NCI-H2196 treated with DMSO at 0.1 percent for 48 hours (cell line): ENCODE results near the gene NUBPL.
"Not testable (repeated sequence)": the region's sequence is repeated elsewhere in the genome, so short reads cannot be mapped to it uniquely, and the experiment has no call there.

Experiments
- DNase-seq: peaks from one replicate; lab custom pipeline; 2025; ENCODE audit not compliant: unreplicated experiment; lab: John Stamatoyannopoulos, UW

The NUBPL gene

DNA sequence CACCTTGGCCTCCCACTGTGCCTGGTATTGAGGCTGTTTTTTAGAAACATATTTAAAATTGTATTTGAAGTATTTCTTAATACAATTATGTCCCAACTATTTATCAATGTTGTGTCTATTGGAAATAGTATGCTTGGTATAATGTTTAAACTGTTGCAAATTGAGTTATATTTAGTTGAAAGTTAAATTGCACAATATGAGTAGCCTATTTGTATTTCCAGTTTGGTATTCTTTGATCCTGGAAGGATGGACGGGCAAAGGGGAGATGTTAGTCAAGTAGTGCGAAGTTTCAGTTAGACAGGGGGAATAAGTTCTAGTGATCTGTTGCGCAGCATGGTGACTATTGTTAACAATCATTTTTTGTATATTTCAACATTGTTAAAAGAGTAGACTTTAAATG, 111.5 kb downstream of the NUBPL start:
- no peak for DNase-seq

DNA sequence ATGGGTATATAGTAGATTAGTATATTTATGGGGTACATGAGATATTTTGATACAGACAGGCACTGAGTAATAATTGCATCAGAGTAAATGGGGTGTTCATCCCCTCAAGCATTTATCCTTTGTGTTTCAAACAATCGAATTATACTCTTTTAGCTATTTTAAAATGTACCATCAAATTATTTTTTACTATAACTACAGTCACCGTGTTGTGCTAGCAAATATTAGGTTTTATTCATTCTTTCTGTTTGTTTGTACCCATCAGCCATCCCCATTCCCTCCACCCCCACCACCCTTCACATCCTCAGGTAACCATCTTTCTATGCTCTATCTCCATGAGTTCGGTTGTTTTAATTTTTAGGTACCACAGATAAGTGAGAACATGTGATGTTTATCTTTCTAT, 115.8 kb downstream of the NUBPL start:
- no peak for DNase-seq

DNA sequence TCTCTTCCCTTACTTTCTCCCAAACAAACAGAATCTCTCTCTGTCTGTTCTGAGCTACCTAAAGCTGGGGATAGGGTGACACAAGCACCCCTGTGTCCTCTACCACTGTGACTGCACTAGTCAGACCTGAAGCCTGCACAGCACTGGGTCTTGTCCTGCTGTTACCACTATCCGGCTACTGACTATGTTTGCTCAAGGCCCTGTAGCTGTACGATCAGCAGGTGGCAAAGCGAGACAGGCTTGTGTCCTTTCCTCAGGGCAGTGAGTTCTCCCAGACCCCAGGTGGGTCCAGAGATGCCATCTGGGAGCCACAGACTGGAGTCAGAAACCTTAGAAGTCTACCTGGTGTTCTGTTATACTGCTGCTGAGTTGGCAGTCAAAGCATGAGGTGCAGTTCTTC, 116.4 kb downstream of the NUBPL start:
- no peak for DNase-seq

DNA sequence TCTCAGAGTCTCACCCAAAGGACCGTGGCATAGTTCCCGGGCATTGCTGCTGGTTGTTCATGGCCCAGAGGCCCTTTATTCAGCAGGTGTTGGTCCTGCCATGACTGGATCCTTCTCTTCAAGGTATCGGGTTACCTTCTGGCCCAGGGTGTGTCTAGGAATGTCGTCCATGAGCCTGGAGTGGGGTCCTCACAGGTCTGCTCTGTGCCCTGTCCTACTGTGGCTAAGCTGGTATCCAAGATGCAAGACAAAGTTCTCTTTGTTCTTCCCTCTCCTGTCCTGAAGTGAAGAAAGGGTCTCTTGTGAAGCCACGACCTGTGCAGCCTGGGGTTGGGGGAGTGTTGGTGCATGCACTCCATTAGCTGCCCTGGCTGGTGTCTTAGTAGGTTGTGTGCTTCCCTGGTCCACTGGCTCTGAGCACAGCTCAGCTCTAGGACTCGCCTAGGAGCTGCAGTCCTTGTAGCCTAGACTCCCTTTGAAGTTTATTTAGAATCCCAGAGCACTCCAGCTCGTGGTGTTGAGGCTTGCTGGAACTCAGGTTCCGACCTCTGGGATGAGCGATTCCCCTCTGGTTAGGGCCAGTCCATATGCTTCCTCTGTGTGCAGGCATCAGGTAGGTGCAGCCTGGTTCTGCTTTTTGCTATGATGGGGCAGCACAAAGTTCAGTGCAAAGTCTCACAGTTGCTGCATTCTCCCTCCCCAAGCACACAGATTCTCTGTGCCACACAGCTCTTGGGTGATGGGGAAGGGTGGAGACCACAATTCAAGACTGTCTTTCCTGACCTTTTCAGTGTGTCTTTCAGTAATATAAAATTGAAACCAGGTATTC, 117.4 kb downstream of the NUBPL start:
- DNase-seq: no peak

DNA sequence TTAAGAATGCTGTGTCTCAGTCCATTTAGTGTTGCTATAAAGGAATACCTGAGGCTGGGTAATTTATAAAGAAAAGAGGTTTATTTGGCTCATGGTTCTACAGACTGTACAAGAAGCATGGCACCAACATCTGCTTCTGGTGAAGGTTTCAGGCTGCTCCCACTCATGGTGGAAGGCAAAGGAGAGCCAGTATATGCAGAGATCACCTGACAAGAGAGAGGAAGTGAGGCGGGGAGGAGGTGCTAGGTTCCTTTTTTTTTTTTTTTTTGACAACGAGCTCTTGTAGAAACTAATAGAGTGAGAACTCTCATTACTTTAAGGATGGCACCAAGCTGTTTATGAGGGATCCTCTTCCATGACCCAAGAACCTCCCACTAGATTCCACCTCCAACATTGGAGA, 121.6 kb downstream of the NUBPL start:
- no peak for DNase-seq

DNA sequence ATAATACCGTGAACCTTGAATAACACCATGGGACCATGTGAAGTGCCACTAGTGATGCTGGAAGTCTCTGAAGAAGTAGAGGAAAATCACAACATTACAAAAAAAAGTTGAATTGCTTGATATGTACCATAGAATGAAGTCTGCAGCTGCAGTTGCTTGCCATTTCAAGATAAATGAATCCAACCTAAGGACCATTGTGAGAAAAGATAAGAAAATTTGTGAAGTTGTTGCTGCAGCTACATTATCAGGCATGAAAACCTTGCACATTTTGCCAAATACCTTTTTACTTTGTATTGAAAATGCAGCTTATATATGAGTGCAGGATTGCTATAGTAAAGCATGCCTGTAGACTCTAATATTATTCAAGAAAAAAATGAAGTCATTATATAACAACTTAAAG, 126.5 kb downstream of the NUBPL start:
- no peak for DNase-seq

DNA sequence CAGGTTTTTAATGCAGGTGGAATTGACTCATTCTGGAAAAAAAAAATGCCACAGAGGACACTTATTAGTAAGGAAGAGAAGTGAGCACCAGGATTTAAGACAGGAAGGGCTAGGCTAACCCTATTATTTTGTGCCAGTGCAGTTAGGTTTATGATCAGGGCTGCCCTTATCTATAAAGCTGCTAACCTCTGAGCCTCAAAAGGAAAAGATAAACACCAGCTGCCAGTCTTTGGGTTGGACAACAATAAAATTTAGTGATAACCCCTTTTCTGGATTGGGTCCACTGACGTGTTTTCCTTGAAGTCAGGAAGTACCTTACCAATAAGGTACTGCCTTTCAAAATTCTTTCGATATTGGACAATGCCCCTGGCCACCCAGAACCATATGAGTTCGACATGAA, 128.9 kb downstream of the NUBPL start:
- no peak for DNase-seq

DNA sequence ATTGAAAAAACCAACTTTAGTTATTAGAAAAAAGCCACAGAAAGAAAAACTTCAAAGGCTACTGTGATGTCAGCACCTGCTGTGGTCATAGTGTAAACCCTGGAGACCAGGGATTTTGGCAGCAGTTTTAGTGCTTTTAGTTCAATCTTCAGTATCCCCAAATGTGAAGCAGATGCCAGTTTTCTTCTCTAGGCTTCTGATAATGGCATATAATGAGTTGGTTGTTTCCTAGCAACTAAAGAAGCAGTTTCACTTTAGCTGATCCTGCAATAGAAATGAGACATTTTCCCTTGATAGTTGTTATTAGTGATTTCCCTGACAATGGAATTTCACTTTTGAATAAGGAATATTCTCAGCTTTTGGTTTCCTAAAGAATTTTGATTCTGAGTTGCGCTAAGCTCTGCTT, 131.2 kb downstream of the NUBPL start:
- no peak for DNase-seq

DNA sequence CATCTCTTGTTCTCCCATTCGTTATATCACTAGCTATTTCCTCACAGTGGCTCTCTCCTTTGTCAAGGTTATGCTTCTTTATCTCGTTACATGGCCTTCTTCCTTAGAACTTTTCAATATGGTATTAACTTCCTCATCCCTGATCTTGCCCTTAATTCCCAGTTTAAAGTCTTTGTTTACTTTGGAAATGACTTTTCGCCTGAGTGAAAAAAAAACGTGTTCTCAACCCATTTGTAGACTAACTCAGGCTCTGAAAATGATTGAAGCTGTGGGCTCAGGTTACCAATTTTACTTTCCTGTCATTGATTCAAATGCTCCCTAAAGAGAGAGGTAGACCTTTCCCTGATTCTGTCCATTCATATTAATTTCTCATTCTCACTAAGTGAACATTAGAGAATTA, 135.2 kb downstream of the NUBPL start:
- no peak for DNase-seq

DNA sequence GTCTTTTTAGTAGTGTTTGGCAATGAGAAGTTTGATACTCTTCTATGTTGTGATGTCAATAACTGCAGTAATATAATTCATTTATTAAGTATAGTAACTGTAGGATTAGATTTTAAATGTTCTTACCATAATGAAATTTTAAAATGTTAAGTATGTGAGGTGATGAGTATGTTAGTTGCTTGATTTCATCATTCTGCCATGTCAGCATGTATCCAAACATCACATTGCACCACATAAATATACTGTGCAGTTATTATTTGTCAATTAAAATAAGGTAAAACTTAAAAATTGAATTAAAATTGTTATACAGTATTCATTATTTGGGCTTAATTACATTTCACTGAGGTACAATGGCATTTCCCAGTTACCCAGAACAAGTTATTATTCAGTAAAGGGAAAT, 138.6 kb downstream of the NUBPL start:
- no peak for DNase-seq

DNA sequence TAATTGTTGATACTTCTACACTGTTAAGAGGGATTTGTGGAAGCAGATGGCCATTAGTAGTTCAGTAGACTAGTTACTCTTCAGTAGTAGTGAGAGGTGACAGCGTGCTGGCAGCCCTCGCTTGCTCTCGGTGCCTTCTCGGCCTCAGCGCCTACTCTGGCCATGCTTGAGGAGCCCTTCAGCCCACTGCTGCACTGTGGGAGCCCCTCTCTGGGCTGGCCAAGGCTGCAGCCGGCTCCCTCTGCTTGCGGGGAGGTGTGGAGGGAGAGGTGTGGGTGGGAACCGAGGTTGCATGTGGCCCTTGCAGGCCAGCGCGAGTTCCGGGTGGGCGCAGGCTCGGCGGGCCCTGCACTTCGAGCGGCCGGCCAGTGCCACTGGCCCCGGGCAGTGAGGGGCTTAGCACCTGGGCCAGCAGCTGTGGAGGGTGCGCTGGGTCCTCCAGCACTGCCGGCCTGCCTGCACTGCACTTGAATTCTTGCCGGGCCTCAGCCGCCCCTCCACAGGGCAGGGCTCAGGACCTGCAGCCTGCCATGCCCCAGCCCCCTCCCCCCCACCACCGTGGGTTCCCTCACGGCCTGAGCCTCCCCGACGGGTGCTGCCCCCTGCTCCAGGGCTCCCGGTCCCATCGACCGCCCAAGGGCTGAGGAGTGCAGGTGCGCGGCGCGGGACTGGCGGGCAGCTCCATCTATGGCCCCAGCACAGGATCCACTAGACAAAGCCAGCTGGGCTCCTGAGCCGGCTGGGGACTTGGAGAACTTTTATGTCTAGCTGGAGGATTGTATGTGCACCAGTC, 139.3 kb downstream of the NUBPL start:
- no peak for DNase-seq

DNA sequence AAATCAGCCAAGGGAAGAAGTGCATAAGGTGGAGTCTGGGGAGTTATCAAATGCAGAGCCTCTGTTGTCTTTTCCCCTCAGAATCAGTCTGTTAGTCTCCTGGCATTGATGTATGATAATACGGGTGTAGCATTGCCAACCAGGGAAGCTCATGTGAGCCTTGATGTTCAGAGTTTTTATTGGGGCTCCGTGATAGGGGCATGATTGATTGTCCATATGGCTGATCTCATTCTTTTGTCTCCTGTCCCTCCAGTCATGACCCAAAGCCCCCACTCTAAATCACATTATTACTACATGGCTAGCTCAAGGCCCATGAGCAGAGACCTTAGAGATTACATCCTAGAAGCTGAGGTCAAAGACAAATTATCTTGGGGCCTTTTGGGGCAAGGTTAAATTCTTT, 140.9 kb downstream of the NUBPL start:
- no peak for DNase-seq

DNA sequence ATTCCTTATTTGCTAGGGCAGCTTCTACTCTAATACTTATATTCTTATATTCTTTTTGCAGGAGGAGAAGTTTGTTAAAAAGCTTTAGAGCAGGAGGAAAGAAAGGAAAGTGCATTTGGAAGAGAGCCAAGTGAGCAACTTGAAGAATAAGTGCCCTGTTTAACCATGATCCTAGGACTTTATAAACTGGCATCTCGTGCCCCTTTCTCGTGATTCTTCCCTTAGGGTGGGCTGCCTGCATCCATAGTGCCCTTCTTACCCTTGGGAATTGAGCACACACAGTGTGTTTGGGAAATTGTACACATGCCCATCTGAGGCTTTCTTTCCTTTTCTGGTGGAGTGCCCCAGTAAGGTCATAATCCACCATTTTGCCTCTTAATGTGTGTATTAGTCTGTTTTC, 141.9 kb downstream of the NUBPL start:
- DNase-seq: no peak

DNA sequence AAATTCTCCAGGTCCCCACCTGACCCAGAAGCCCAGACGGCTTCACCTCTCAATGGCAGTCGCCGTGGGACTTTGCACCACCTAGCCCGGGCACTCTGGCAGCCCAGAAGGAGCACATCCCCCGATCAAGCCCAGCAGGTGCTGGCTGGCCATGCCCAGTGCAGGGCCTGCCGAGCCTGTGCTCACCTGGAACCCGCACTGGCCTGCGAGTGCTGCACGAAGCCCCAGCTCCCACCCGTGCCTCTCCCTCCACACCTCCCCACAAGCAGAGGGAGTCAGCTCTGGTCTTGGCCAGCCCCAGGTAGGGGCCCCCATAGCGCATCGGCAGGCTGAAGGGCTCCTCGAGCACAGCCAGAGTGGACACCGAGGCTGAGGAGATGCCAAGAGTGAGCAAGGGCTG, 144.5 kb downstream of the NUBPL start:
- DNase-seq: no peak

DNA sequence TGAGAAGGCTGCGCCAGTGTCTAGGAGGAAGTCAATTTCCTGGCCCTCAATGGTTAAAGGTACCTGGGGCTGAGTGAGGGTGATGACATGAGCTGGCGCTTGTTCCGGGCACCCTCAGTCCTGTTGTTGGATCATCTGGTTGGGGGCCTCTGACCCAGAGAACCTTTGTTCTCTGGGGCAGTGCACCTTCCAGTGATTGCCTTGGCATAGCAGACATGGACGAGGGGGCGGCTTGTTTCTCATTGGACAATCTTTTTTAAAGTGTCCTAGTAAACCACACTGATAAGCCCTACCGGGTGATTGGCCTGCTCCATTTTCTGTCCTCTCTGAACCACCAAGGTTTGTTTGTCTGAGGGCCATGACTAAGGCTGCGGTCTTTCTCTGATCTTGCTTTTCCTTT, 147.5 kb downstream of the NUBPL start:
- not testable (repeated sequence) for DNase-seq

DNA sequence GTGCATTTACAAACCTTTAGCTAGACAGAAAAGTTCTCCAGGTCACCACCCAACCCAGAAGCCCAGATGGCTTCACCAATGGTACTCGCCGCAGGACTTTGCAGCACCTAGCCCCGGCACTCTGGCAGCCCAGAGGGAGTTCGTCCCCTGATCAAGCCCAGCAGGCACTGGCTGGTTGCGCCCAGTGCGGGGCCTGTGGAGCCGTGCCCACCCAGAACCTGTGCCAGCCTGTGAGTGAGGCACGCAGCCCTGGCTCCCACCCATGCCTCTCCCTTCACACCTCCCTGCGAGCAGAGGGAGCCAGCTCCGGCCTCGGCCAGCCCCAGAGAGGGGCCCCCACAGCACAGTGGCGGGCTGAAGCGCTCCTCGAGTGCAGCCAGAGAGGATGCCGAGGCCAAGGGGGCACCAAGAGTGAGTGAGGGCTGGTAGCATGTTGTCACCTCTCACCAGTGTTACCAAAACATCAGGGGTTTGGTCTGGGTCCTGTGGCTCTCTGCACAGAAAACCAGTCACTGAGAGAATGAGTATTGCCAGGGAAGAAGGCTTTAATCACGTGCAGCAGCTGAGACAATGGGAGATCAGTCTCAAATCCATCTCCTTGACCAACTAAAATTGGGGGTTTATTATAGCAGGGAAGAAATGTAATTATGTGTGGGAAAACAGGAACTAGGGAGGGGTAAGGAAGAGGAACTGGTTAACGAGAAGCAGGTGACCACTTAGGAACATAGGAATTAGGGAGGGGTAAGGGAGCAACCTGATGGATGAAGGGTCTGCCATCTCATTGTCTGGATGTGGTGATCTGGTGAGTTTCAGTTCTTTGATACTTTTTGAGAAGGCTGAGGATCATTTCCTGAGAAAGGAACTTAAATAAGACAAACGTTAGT, 151.3 kb downstream of the NUBPL start:
- no peak for DNase-seq

DNA sequence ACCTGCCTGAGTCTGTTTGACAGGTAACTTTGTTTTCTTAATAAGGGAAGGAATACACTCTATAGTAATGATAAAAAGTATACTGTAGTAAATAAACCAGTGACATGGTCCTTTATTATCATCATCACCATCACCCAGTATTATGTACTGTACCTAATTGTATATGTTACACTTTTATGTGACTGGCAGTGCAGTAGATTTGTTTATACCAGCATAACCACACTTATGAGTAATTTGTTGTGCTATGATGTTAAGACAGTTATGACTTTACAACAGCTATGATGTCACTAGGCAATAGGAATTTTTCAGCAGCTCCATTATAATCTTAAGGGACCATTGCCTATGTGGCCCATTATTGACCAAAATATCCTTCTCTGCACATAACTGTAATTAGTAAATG, 155.0 kb downstream of the NUBPL start:
- no peak for DNase-seq

DNA sequence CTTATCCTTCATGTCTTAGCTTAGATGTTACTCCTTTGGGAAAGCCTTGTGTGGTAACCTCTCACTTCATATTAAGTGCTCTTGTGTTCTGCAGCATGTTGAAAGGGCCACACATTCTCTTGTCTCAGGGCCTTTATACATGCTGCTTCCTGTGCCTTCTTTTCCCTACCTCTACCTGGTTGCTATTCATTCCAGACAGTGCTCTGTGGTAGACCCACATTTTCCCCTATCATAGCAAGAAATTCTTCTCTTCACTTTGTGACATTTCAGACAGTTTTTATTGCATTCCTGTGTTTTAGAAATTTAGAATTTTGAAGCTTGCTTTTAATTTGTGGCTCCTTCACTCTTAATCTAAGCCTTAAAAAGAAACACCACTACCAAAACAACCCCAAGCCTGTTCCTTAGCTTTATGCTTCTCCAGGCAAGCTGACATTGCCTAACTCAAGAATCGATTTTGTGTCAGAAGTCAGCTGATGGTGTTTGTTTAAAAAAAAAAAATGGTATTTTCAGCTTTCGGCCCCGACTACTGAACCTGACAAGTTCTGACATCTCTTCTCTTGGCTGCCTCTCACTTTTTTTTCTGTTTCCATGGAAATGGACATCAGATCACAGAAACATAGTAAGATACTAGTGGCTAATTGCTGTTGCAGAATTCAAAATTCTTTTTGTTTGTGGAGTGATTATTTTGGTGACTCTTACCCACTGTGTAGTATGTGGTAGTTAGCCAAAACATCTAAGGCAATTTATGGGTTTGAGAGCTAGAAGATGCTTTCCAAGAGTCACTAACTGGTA, 156.3 kb downstream of the NUBPL start:
- no peak for DNase-seq

DNA sequence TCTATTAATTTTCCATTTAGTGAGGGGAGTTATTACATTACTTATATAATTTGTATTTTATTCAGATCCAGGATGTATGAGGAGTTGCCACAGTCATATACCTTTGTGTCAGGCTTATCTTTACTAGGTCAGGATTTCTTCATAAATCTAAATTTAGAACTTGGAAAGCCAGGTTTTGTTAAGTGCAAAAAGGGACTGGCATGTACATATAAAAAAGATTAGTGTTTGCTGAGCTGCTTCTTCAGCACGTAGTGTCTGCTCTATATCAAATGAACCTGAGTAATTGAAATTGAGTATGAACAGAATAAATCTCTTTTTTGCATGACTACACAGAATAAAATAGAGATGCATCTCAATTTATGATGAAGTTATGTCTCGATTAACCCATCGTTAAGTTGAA, 157.4 kb downstream of the NUBPL start:
- DNase-seq: no peak

DNA sequence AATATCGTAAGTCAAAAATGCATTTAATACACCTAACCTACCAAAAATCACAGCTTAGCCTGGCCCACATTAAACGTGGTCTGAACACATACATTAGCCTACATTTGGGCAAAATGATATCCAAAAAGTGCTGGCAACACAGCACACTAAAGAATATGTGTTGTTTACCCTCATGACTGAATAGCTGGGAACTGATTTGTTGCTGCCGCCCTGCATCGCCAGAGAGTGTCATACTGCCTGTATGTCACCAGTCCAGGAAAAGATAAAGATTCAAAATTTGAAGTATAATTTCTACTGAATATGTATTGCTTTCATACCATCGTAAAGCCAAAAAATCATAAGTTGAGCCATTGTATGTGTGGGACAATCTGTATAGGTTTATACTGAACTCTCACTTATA, 157.8 kb downstream of the NUBPL start:
- no peak for DNase-seq

DNA sequence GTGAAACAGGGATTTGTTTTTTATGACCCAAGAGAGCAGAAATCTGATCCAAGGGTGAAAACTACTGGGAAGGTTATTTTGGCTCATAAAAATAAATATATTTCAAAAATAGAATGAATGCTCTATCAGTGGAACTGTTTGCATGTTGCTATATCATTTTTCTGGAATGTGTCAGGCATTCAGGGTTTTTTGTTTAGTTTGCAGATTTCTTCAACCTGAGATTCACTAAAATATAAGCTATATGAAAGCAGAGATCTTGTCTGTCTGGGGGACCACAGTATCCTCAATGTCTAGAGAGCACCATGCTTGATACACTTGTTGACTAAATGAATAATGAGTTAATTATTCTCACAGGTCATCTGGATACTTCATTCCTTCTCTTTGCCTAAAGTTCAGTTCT, 165.1 kb downstream of the NUBPL start:
- no peak for DNase-seq
